Brain pericyte (primary cell): ENCODE measurements around the gene CPNE9.

Source experiments
- DNase-seq: peaks from one replicate; pipeline ENCODE4 v3.0.0-alpha.2; 2012; ENCODE audit warnings: low read depth, low spot score

CPNE9 gene

DNA sequence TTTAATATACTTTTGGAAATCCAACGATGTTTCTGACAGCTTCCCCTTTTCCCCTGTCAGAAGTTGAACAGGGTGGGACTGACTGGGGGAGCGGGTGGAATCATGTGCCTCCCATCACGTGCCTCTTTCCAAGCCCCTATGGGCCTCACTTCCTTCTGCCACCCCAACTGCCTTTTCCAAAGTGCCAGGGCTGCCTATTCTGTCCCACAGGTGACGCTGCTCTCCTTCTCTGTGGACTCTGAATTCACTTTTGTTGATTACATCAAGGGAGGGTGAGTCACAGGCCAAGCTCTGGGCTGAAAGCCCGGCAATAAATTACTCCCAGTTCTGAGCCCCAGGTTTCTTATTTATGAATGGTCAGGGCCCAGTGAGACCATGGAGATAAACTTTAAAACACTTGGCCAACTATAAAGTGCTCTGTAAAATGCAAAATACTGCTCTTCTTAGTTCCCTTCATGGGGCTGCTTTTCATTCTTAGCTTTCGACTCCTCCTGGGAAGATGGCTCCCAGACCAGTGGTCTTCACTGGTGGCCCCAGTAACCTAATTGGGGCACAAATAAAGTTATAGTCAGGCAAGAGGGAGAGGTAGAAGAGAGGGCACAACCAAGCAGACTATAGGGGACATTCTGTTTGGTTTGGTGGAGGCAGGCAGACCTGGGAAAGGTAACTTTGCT is 12.3 kb downstream of the CPNE9 start:
- DNase-seq, result no peak

DNA sequence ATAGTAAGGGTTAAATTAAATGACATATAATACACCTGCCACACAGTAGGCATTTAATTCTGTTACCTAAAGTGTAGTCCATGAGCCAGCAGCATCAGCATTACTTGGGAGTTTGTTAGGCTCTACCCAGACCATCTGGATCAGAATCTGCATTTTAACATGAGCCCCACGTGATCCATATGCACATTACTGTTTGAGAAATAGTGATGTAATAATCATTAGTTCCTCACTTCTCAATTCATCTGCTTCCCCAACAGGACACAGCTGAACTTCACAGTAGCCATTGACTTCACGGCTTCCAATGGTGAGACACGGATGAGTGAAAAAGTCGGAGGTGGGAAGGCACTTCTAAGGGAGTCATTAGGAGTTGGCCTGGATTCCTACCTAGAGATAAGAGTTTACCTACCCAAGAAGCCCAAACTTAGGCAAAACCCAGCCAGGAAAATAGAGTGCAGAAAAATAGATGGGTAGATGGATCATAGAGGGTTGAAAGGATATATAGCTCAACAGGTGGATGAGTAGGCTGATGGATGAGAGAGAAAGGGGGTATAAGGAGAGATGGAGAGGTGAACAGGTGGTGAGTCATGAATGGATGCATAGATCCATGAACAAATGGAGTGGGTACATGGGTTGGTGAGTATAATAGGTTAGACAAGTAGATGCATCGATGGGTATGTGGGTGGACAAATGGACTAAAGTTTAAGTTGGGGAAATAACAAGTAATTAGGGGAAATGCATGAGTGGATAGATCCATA is 13.3 kb downstream of the CPNE9 start:
- no peak for DNase-seq

DNA sequence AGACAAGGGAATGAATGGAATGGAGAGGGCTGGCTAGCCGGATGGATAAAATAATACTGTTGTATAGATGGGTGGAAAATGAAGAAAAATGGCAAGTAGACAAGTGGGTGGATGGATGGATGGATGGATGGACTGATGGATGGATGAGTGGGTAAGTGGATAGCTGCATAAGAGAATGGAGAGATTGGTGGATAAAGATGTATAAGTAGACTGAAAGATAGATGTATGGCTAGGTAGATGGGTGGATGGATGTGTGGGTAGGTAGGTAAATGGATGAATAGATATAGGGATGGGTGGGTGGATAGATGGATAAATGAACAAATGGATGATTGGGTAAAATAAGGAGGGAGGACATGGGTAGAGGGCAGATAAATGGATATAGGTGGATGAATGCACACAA is 13.9 kb downstream of the CPNE9 start:
- no peak for DNase-seq

DNA sequence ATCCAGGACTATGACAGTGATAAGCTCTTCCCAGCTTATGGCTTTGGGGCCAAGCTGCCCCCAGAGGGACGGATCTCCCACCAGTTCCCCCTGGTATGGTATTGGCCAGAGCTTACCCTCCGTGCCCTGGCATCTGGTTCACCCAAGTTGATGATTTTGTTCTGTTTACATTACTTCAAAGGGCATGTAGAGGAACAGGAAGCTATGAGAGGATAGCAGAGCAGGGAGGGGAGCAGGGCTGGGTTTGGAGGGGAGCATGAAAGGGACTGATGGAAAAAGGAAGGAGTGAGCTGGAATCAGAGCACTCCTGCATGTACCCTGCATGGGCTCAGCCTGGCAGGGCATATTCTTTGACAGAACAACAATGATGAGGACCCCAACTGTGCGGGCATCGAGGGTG is 14.5 kb downstream of the CPNE9 start:
- DNase-seq, result no peak

DNA sequence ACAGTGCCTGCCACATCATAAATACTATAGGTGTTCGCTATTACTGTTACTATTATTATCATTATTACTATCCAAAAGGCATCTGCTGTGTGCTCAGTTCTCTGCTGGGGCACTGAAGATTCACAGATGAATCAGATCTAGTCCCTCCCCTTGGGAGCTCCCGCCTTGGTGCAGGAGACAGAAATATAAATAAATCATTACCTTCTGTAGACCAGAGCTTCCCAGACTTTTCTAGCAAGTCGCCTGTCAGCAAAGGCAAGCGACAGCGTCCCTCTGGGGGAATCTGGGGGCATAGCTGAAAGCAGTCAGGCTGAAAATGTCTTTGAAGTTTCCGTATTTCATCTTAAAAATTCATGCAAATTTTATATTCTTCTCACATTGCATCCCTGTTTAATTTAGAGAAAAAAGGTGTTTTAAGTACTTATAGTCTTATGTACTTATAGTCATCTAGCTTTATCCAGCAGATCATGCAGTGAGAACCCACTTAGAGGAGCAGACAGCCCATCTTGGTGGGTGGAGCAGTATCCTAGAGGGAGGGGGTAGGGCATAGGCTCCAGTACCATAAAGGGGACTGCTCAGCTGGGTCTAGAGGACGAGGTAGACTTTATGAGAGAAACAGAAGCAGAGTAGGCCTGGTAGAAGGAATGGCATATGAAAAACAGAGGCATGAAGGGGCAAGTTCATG is 17.5 kb downstream of the CPNE9 start:
- no peak for DNase-seq

DNA sequence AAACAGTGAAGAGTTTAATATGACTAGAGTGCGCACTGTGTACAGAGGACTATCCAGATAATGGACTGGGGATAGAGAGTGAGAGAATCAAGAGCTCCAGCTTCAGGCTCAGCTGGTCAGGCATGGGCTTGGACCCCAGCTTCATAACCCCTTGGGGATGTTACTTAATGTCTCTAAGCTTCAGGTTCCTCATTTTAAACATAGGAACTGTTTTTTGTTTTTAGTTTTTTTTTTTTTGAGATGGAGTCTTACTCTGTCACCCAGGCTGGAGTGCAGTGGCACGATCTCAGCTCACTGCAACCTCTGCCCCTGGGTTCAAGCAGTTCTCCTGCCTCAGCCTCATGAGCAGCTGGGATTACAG is 18.0 kb downstream of the CPNE9 start:
- no peak for DNase-seq

DNA sequence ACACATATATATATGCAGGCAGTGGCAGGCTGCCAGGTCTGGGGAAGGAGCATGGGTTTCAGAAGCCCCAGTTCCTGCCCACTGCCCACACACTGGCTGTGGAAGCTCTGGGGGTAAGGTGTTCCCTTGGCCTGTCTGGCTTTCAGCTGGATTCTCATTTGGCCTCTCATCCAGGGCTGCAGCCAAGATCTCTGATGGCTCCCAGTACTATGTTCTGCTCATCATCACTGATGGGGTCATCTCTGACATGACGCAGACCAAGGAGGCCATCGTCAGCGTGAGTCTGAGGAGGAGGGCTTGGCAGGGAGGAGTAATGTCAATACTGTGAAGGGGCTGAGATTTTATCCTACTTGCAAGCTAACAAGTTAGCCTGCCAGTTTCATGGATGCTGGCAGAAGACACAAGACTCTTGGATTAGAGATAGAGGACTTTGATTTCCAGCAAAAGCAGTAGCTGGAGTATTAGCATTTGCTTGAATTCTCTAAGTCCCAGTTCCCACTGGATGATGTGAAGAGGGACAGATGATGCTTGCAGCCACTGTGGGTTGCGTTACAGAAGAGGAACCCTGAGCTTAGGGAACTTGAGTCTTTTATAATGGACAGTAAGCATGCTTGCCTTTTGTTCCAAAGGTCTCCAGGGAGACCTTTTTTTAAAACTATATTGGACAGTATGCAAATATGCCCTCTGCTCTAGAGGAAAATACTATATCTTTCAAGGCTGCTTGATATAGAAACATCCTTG is 22.3 kb downstream of the CPNE9 start:
- DNase-seq, result no peak

DNA sequence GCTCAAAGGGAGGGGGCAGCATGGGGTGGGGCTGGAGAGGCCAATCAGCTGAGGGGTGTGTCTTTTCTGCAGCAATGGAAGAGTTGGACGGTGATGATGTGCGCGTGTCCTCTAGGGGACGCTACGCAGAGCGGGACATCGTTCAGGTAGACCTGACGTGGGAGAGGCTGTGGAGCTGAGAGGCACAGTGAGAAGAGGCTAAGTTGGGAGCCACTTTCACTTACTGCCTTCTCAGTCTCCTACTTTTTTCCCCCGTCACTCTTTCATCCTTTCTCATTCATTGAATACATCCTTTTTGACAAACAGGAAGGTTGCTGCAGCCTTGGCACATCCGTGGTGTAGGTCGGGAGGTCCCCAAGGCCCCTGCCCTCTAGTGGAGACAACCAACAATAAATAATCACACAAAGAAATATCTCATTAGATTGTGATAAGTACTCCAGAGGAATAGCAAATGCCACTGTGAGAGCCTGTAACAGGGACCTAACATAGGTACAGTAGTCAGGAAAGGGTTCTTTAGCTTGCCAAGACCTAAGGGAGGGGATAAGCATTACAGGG is 23.5 kb downstream of the CPNE9 start:
- no peak for DNase-seq

DNA sequence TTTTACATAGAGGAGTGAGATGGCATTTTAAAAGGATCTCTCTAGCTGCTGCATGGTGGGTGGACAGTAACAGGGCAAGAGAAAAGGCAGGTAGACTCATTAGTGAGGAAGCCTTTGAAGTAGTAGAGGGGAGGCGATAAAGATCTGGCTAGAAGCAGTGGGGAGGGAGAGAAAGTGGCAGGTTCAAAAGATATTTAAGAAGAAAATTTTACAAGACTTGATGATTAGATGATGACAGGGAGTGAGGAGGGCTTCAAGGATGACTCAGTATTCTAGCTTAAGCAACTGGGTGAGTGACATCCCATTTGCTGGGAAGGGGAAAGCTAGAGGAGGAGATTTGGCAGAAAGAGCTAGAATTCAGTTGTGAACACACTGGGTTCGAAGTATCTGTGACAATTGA is 24.1 kb downstream of the CPNE9 start:
- no peak for DNase-seq

DNA sequence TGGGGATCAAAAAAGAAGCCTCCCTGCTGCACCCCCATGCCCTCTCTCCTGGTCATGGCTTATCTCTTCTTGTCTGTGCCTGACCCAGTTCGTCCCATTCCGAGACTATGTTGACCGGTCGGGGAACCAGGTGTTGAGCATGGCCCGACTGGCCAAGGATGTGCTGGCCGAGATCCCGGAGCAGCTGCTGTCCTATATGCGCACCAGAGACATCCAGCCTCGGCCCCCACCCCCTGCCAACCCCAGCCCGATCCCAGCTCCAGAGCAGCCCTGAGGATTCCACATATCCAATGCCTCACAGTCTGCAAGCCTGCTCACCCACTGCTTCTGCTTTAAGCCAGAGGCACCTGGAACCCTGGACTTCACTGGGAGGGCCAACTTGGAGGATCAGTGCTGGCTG is 25.8 kb downstream of the CPNE9 start:
- DNase-seq, result no peak

DNA sequence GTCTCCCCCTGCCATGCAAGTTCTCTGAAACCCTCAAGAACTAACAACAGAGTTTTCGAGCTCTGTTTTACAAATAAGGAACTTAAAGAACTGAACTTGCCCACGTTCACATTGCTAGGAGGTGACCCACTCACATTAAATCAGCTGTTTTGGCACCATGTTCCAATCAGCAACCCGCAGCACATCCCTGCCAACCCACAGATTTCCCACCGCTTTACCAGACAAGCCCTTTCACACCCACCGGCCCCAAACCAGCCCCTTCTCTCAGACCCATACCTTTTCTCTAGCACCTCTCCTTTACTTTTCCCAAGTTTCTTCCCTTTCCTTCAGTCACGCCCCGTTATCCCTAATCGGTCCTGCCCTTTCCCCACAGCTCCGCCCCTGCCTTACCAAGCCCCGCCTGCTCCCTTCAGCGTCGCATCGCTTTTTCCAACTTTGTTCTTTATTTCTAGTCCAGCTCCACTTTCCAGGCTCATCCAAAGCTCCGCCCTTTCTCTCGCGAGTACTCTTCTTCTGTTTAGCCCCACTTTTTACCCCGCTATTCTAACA is 27.1 kb downstream of the CPNE9 start:
- no peak for DNase-seq

DNA sequence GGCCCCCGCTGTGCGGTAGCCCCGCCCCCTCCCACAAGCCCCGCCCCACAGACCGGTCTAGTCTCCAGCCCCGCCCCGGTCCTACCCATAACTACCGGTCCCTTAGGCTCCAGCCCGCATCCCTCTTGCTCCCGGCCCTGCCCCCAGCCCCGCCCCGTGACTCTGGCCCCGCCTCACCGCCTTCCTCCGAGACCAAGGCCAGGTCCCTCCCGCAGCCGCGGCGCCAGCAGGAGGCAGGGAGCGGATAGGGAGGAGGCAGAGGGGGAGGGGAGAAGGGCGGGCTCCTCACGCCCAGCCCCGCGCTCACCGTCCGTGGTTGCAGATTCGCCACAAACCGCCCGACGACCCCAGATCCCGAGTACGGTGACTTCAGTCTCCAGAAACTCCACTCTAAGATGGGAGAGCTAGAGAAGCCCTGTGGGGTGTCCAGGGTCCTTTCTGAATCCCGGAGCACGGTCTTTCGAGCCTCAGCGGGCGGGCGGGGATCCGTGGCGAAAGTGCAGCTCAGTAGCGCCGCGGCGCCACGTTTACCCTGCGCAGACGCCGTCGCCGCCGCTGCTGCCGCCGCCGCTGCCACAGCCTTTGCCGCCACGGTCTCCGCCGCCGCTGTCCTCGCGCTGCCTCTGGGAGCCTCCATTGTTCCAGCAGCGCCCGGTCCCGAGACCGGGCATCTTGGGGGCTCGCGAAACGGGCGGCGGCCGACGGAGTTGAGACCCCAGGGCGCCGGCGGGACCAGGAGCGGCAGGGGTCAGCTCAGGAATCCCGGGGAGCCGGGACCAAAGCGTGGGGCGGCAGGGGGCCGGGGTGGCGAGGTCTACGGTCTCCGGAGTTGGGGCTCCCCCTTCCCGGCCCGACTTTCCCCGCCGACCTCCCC is 27.8 kb downstream of the CPNE9 start, which contains the start of gene BRPF1:
TSS of gene BRPF1 (plus strand) at position 530 of the 874 bp plus-strand sequence. CDS start 2,406 bp downstream, outside the sequence.
- DNase-seq, result peak; percentile 97

DNA sequence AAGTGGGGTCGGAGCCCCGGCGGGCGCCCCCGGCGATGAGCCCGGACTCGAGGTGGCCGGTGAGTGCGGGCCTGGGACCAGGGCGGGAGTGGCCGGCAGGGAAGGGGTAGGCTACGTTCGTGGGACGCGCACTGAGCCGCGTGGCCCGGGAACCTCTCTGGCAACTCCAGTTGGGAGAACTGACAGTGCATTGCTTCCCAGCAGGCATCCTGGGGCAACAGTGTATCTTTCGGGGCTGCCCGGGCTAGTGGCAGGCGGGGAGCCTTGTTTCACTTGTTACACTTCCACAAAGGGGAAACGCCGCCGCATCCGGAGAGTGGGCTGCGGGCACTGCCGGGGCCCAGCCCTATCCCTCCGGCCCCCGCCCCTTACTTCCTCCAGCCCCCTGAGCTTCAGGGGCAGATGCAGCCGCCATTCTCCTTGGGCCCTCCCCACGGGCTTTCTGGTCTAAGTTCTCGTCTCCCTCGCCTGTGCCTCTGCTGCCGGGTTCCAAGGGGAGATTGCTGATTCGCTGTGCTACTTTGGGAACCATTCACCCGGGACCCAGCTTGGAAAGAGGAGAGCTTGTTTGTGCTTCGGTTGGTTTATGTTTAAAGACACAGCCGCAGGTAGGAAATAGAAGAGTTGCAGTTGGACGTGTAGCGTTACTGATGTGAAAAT is 28.6 kb downstream of the CPNE9 start:
- DNase-seq, result no peak

DNA sequence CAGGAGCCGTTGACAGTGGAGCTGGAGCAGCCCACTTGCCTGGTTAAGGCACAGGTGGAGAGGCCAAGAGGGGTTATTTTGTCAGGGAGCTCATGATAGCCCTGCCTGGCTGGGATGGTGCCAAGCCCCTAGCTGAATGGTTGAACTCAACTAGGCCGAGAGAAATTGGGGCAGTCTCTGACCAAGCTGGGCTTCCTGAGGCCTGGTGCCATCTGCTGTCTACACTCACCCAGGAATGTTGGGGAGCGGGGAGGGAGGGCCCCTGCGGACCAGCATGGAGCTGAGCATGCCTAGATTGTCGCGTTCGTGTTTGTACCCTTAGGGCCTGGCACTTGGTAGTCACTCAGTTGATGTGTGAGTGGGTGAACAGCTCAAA is 29.1 kb downstream of the CPNE9 start:
- DNase-seq, result no peak

DNA sequence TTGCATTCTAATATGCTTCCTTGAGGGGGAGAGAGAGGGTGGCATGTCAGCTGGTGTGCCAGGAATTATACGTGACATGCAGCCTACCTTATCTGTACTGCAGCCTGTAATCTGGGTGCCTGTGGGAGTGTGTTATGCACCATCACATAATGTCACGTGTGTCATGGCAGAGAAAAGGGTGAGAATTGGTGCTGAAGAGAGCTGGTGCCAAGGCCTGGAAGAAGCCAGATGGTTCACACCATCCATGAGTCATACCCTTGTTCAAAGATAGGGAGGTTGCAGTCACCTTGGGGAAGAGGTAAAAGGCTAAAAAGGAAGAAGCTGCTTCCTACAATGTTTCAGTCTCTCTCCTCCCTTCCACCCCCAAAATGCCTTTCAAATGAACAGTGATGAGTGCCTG is 33.2 kb downstream of the CPNE9 start:
- DNase-seq, result no peak

DNA sequence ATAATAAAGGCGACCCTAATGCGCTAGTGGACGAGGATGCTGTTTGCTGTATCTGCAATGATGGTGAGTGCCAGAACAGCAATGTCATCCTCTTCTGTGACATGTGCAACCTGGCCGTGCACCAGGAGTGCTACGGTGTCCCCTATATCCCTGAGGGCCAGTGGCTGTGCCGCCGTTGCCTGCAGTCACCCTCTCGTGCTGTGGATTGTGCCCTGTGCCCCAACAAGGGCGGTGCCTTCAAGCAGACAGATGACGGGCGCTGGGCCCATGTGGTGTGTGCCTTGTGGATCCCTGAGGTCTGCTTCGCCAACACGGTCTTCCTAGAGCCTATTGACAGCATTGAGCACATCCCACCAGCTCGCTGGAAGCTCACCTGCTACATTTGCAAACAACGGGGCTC is 35.5 kb downstream of the CPNE9 start:
- no peak for DNase-seq

DNA sequence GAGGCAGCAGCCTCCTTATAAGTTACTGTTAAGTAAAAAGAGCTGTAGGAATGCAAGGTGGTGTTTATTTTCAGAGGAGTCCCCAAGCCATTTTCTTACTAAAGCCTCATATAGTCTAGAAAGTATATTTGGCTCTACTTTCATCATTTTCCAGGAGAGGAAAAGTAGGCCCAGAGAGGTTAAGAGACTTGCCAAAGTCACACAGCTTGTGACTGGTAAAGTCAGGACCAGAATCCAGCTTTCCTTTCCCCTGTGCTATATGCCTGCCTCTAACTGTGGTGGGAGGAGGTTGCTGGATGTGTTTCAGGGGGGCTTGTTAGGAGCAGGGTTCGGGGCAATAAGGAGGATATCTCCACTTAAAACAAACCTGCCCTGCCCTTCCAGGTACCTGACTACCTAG is 38.9 kb downstream of the CPNE9 start:
- no peak for DNase-seq

DNA sequence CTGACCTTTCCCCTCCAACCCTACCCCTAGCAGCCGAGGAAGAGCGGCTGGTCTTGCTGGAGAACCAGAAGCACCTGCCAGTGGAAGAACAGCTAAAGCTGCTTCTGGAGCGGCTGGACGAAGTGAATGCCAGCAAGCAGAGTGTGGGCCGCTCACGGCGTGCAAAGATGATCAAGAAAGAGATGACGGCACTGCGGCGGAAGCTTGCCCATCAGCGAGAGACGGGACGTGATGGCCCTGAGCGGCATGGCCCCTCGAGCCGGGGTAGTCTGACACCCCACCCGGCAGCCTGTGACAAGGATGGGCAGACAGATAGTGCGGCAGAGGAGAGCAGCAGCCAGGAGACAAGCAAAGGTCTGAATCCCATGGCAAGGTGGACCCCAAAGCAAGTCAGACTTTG is 39.9 kb downstream of the CPNE9 start:
- DNase-seq, result no peak

DNA sequence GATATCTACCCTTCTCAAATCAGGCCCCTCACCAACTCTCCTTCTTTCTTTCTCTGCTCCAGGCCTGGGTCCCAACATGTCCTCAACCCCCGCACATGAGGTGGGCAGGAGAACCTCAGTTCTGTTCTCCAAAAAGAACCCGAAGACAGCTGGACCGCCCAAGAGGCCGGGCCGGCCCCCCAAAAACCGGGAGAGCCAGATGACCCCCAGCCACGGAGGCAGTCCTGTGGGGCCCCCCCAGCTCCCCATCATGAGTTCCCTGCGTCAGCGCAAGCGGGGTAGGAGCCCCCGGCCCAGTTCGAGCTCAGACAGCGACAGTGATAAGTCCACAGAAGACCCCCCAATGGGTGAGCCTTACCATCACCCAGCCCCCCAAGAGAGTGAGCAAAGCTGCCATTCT is 40.5 kb downstream of the CPNE9 start:
- no peak for DNase-seq

DNA sequence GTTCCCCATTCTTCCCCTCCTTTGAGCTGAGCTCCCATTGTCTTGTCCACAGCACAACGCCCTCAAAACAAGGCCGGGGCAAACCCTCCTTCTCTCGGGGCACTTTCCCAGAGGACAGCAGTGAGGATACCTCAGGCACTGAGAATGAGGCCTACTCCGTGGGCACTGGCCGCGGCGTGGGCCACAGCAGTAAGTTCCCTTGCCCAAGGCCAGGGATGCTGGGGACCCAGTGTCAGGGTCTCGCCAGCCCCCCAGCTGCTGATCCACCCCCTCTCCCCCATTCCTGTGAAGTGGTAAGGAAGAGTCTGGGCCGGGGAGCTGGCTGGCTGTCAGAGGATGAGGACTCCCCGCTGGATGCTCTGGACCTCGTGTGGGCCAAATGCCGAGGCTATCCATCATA is 41.9 kb downstream of the CPNE9 start:
- no peak for DNase-seq
